A673 (cell line): ENCODE data around the gene MGAT5. TPM values are rescaled to one million over a fixed set of nuclear protein-coding genes. Genes with fewer than 3 reads are reported as not detected.
"Not testable (repeated sequence)": the region's sequence is repeated elsewhere in the genome, so short reads cannot be mapped to it uniquely, and the experiment has no call there.

Experiments used
- BruUV-seq: library from RNA; stranded (reverse); fragments of 400-500 nt; replicated peaks from 2 replicates; lab custom pipeline; 2021; lab: Mats Ljungman, UMichigan
- CTCF ChIA-PET: fragments of 300-600 bp; sonication (Branson Sonifier 250); formaldehyde crosslinking; loops from one replicate; lab custom pipeline; 2022; ENCODE audit warnings: antibody characterized with exemption; lab: Charles Lee
- POLR2A ChIA-PET: fragments of 300-600 bp; sonication (Branson Sonifier 250); formaldehyde crosslinking; loops from one replicate; lab custom pipeline; 2022; ENCODE audit warnings: antibody characterized with exemption; ENCODE audit not compliant: low non-redundant PET; lab: Charles Lee
- DNase-seq: peaks from one replicate; pipeline ENCODE4 v3.0.0-alpha.2; 2015; ENCODE audit warnings: low spot score
- H3K27ac ChIP-seq: fragments of 200-600 bp; sonication (generic); 2 replicates; pipeline ENCODE4 v1.5.1; 2016; ENCODE audit warnings: mixed run types, low read depth, mild to moderate bottlenecking, mixed read lengths, antibody characterized with exemption, low read length; ENCODE audit not compliant: poor library complexity, severe bottlenecking
- H3K27me3 ChIP-seq: fragments of 200-600 bp; sonication (generic); replicated peaks from 2 replicates; pipeline ENCODE4 v1.6.1; 2017; ENCODE audit warnings: mixed run types, low read depth, mild to moderate bottlenecking, mixed read lengths, antibody characterized with exemption, low read length; ENCODE audit not compliant: insufficient read depth, poor library complexity
- H3K36me3 ChIP-seq: fragments of 200-600 bp; sonication (generic); 2 replicates; pipeline ENCODE4 v1.6.1; 2016; ENCODE audit warnings: mixed run types, mild to moderate bottlenecking, mixed read lengths, antibody characterized with exemption, low read length; ENCODE audit not compliant: insufficient read depth, poor library complexity, severe bottlenecking
- H3K4me1 ChIP-seq: fragments of 200-600 bp; sonication (generic); 2 replicates; pipeline ENCODE4 v1.6.1; 2017; ENCODE audit warnings: mixed run types, mild to moderate bottlenecking, mixed read lengths, antibody characterized with exemption, low read length; ENCODE audit not compliant: insufficient read depth, poor library complexity, severe bottlenecking
- H3K4me3 ChIP-seq: fragments of 200-600 bp; sonication (generic); 2 replicates; pipeline ENCODE4 v1.5.1; 2016; ENCODE audit warnings: low read depth, mixed run types, mild to moderate bottlenecking, mixed read lengths, low read length; ENCODE audit not compliant: poor library complexity, severe bottlenecking
- H3K9me3 ChIP-seq: fragments of 200-600 bp; sonication (generic); 2 replicates; pipeline ENCODE4 v1.6.1; 2016; ENCODE audit warnings: mixed run types, low read depth, mild to moderate bottlenecking, mixed read lengths, antibody characterized with exemption, low read length; ENCODE audit not compliant: poor library complexity, severe bottlenecking
- EZH2 ChIP-seq: fragments of 200-600 bp; sonication (generic); IDR thresholded peaks from 2 replicates; pipeline ENCODE4 v1.6.1; 2017; ENCODE audit warnings: borderline replicate concordance, low read depth, mild to moderate bottlenecking, mixed read lengths, antibody characterized with exemption, low read length; ENCODE audit not compliant: poor library complexity, severe bottlenecking
- intact Hi-C: fragments of 100-400 bp; cut with micrococcal nuclease; formaldehyde crosslinking; loops from one replicate; pipeline ENCODE4 v1.10.0; 2022; ENCODE audit not compliant: unreplicated experiment
- total RNA-seq: library from RNA; stranded (reverse); gene quantifications from 2 replicates; pipeline ENCODE4 v1.2.3, GENCODE V29; 2021
- TF ChIP-seq, protein P1 (sequence below): fragments of 300-800, 200-600 bp; sonication (generic); conservative IDR thresholded peaks from 2 replicates; pipeline ENCODE4 v1.5.1; 2017; ENCODE audit warnings: low read depth, mild to moderate bottlenecking, antibody characterized with exemption, low read length, moderate library complexity, mixed read lengths

The MGAT5 gene
- total RNA-seq, 1 experiment from 2014 or later: 11.0 TPM

- Histone ChIP-seq H3K4me3 (no peak overlapping the region), H3K9me3 (no peaks in the 10 kb centered on the region), H3K36me3 (no peaks in the 10 kb centered on the region), H3K27ac (no peak overlapping the region), H3K27me3 (no peaks in the 10 kb centered on the region), H3K4me1 (no peaks in the 10 kb centered on the region)
- ChIA-PET CTCF (no interaction called here), POLR2A (no interaction called here)
- no TSS peak for BruUV-seq
- intact Hi-C loops: no loop called here
- no peak for TF ChIP-seq EZH2
- TF ChIP-seq, protein P1, sequence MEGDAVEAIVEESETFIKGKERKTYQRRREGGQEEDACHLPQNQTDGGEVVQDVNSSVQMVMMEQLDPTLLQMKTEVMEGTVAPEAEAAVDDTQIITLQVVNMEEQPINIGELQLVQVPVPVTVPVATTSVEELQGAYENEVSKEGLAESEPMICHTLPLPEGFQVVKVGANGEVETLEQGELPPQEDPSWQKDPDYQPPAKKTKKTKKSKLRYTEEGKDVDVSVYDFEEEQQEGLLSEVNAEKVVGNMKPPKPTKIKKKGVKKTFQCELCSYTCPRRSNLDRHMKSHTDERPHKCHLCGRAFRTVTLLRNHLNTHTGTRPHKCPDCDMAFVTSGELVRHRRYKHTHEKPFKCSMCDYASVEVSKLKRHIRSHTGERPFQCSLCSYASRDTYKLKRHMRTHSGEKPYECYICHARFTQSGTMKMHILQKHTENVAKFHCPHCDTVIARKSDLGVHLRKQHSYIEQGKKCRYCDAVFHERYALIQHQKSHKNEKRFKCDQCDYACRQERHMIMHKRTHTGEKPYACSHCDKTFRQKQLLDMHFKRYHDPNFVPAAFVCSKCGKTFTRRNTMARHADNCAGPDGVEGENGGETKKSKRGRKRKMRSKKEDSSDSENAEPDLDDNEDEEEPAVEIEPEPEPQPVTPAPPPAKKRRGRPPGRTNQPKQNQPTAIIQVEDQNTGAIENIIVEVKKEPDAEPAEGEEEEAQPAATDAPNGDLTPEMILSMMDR: no peak
- no peak for DNase-seq
Observed at GRCh38 chr2:134293719-134294537, 40.1 kb downstream of the MGAT5 start.

DNA sequence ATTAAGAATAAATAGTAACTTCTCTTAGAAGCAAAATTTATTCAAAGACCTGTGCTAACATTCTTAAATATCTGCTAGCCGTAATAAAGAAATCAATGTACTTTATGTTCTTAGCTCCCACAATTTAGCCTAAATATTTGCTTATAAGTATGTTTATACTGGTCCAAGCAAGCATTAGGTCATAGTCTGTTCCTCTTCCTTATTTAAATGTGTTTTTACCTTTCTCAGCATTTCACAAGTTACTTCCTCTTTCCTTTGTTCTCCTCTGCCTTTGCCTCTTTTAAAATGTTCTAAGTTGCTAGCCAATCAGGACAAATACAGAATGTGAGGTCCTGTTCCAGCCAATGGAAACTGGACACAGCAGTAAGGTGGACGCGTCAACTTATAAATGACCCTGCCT is 40.7 kb downstream of the MGAT5 start:
- CTCF ChIA-PET, BruUV-seq, H3K27me3 ChIP-seq, DNase-seq, H3K4me3 ChIP-seq, H3K9me3 ChIP-seq, intact Hi-C loops, H3K36me3 ChIP-seq, H3K27ac ChIP-seq, POLR2A ChIA-PET, H3K4me1 ChIP-seq: not testable (repeated sequence)

GRCh38 chr2:134295441-134295840 is 41.6 kb downstream of the MGAT5 start:
- Histone ChIP-seq H3K9me3 (no peaks in the 10 kb centered on the region), H3K36me3 (no peaks in the 10 kb centered on the region), H3K4me1 (no peaks in the 10 kb centered on the region), H3K27me3 (no peaks in the 10 kb centered on the region), H3K4me3 (no peak overlapping the region), H3K27ac (no peak overlapping the region)
- intact Hi-C loops: no loop called here
- ChIA-PET CTCF (no interaction called here), POLR2A (no interaction called here)
- DNase-seq: no peak
- no TSS peak for BruUV-seq
- TF ChIP-seq EZH2: no peak
- TF ChIP-seq, protein P1: no peak

DNA sequence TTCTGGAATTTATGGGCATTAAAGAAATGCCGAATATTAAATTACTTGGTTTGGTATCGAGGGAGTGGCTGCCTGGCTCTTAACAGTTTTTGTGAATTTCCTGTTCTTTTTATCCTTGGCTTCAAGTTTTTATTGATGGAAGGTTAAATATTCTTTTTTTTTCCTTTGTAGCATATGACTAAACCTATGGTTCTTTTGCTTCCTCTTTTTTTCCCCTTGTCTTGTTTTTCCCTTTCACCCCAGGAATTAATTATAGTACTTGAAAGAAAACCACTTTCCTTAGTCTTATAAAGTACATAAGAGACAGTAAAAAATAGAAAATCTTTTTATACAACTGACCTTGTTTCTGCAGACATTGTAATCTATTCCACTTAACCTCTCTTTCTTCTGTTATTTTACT is 42.4 kb downstream of the MGAT5 start:
- H3K27me3 ChIP-seq: no peaks in the 10 kb centered on the region
- no peak for DNase-seq
- ChIA-PET POLR2A (no interaction called here), CTCF (no interaction called here)
- H3K9me3 ChIP-seq: no peaks in the 10 kb centered on the region
- intact Hi-C loops: no loop called here
- no TSS peak for BruUV-seq
- no peak overlapping the region for H3K27ac ChIP-seq
- no peaks in the 10 kb centered on the region for H3K36me3 ChIP-seq
- TF ChIP-seq, protein P1: no peak
- no peak for TF ChIP-seq EZH2
- no peak overlapping the region for H3K4me3 ChIP-seq
- H3K4me1 ChIP-seq: peaks cover 2% of the 10 kb centered on the region
